Measurements from ENCODE around the gene DMRT2. TPM values are rescaled to one million over a fixed set of nuclear protein-coding genes. Genes with fewer than 3 reads are reported as not detected.

Gene DMRT2
- total and polyA plus RNA-seq, 2 of the 8 experiments (the other 6 are each of a cell fraction or from before 2014, with no cell fraction given), result 0.29 to 0.93 TPM

DNA sequence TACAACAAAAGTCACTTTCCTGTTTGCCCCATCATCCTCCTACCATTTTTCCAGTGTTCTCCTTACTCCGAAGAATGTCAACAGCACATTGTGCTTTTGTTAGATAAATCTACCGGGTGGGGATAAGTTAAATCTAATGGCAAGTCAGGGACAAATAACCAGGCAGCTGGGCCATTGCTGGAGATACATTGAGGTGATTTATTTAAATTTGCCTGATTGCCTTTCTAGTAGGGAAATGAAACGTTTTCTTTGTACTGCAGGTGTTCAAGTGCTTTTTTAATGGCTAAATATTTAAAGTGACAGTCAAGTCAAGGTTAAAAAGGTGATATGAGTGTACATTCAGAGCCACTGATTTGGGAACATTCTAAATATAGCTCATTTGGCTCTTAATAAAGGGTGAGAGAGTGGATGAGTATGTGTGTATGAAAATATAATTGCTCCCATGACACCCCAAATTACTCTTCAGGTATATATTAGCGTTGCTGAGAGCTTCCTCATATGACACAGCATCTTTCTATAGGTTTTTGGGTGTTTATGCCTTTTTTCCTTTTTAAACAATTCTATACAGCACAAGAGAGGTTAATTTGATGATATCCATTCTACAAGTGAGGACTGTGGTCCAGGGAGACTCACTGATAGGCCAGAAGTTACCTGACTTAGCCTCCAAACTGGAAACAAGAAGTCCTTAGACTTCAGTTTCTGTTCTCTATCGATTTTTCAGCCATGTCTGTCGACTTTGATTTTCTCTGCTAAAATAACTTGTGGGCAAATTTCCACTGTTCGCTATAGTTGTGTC is 51.9 kb downstream of the DMRT2 start:
- CTCF ChIA-PET (ENCODE audit: partially characterized antibody), result interaction anchor here (0.8 kb wide), 1 partner anchor 92 kb away, joined by 3 read pairs; no protein-coding TSS in a partner anchor
- no peak overlapping the region for H3K4me3 ChIP-seq (ENCODE audit: extremely low read depth in 1 of 4, insufficient read depth in 2 of 4, low read depth in 3 of 4, low read length in 4 of 4)
- H2BK5ac ChIP-seq (ENCODE audit: low read depth, low read length), result no peak overlapping the region
- H3K23me2 ChIP-seq (ENCODE audit: low read depth, low read length), result no peaks in the 10 kb centered on the region
- H3K9ac ChIP-seq (replicated peaks in 1 of 4; ENCODE audit: extremely low read depth in 1 of 4, low read depth in 3 of 4, low read length in 3 of 4), result no peak overlapping the region
- H3K18ac ChIP-seq (ENCODE audit: extremely low read depth, low read length), result no peak overlapping the region
- H2BK15ac ChIP-seq (ENCODE audit: low read length), result no peak overlapping the region
- no peak overlapping the region for H4K91ac ChIP-seq (replicated peaks; ENCODE audit: insufficient read length, low read length)
- H3K9me3 ChIP-seq (ENCODE audit: insufficient read depth in 2 of 2, low read depth in 1 of 2, low read length in 1 of 2), result peaks cover 42 to 61% of the 10 kb centered on the region in 2 experiments
- H3K4me1 ChIP-seq (replicated peaks in 1 of 4; ENCODE audit: control insufficient read depth in 3 of 4, insufficient read depth in 4 of 4, low read length in 3 of 4), result no peaks in the 10 kb centered on the region
- H4K8ac ChIP-seq (ENCODE audit: extremely low read depth, insufficient read depth, low read length), result no peak overlapping the region
- H2AFZ ChIP-seq (ENCODE audit: low read length), result no peak overlapping the region
- FAIRE-seq (no peak), DNase-seq (ENCODE audit: low read depth in 1 of 2, low spot score in 2 of 2) (no peak)
- H2BK20ac ChIP-seq (ENCODE audit: low read length), result no peak overlapping the region
- H4K20me1 ChIP-seq (replicated peaks in 1 of 2; ENCODE audit: control insufficient read depth in 1 of 2, insufficient read depth in 2 of 2, low read length in 2 of 2), result no peaks in the 10 kb centered on the region
- H2BK12ac ChIP-seq (ENCODE audit: low read depth, low read length), result no peak overlapping the region
- H3K4ac ChIP-seq (replicated peaks; ENCODE audit: insufficient read length, low read depth, low read length), result no peak overlapping the region
- no peak overlapping the region for H3K27ac ChIP-seq (ENCODE audit: low read depth, low read length)
- no peaks in the 10 kb centered on the region for H3K36me3 ChIP-seq (ENCODE audit: control insufficient read depth in 2 of 4, insufficient read depth in 4 of 4, low read length in 3 of 4)
- POLR2A ChIA-PET (ENCODE audit: partially characterized antibody), result no interaction called here
- no peak overlapping the region for H4K5ac ChIP-seq (ENCODE audit: insufficient read length, low read depth, low read length)
- no peaks in the 10 kb centered on the region for H3K79me1 ChIP-seq (ENCODE audit: low read depth, low read length)
- H2AK5ac ChIP-seq (ENCODE audit: low read depth, low read length), result no peak overlapping the region
- H3K4me2 ChIP-seq (ENCODE audit: insufficient read depth in 1 of 2, low read depth in 2 of 2, low read length in 2 of 2), result no peak overlapping the region
- no peaks in the 10 kb centered on the region for H3K27me3 ChIP-seq (replicated peaks in 1 of 4; ENCODE audit: control insufficient read depth in 3 of 4, extremely low read depth in 1 of 4, insufficient read depth in 3 of 4, low read length in 3 of 4)
- no peak overlapping the region for H3K23ac ChIP-seq (ENCODE audit: insufficient read length)
- no peaks in the 10 kb centered on the region for H3K79me2 ChIP-seq (ENCODE audit: control insufficient read depth in 1 of 2, insufficient read depth in 2 of 2, low read length in 2 of 2)
- H2BK120ac ChIP-seq (replicated peaks; ENCODE audit: low read depth, low read length), result no peak overlapping the region
- 62% methylated on average over 7 of the region's 7 CpGs; no CpG with 5 or more reads in 1 of the 2 experiments for WGBS, 2 experiments (ENCODE audit: extremely low coverage in 1 of 2, insufficient coverage in 1 of 2, insufficient read length in 1 of 2, insufficient replicate concordance in 2 of 2, low coverage in 1 of 2, low lambda C conversion rate in 2 of 2, missing lambda C conversion rate in 1 of 2)
- no peak overlapping the region for H3K14ac ChIP-seq (ENCODE audit: insufficient read length)
- H3K56ac ChIP-seq (replicated peaks; ENCODE audit: insufficient read length, low read depth, low read length), result no peak overlapping the region
- TF ChIP-seq SAP30 (IDR thresholded peaks at IDR 0.05; ENCODE audit: insufficient read depth, insufficient replicate concordance, low read length) (no peak), SIN3A (conservative IDR thresholded peaks at IDR 0.05 in 1 of 2, IDR thresholded peaks at IDR 0.05 in 1 of 2; ENCODE audit: low read depth in 1 of 2, low read length in 2 of 2) (no peak), FOSL1 (IDR thresholded peaks at IDR 0.05; ENCODE audit: insufficient read depth, low read depth, low read length) (no peak), MAFK (IDR thresholded peaks at IDR 0.05; ENCODE audit: low read depth, low read length) (no peak), GABPA (IDR thresholded peaks at IDR 0.05; ENCODE audit: borderline replicate concordance, insufficient read depth, low read length) (no peak), RBBP5 (IDR thresholded peaks at IDR 0.05; ENCODE audit: borderline replicate concordance, low read depth, low read length) (no peak), KDM5A (IDR thresholded peaks at IDR 0.05; ENCODE audit: low read length) (no peak), EGR1 (IDR thresholded peaks at IDR 0.05; ENCODE audit: borderline replicate concordance, low read depth, low read length) (no peak), CBX5 (IDR thresholded peaks at IDR 0.05; ENCODE audit: low read depth, low read length) (no peak), HDAC6 (IDR thresholded peaks at IDR 0.05; ENCODE audit: low read depth, low read length) (no peak), SUZ12 (IDR thresholded peaks at IDR 0.05; ENCODE audit: low read length) (no peak), KDM1A (IDR thresholded peaks at IDR 0.05; ENCODE audit: borderline replicate concordance, low read length) (no peak)

Data from H1 (cell line).